ENCODE results near the gene FMR1. TPM values are rescaled to one million over a fixed set of nuclear protein-coding genes. Genes with fewer than 3 reads are reported as not detected.

Gene FMR1
- total and polyA plus RNA-seq, 2 donors (not counting 3 experiments of a cell fraction or from before 2014, with no cell fraction given): 8.8 to 36.4 TPM

DNA sequence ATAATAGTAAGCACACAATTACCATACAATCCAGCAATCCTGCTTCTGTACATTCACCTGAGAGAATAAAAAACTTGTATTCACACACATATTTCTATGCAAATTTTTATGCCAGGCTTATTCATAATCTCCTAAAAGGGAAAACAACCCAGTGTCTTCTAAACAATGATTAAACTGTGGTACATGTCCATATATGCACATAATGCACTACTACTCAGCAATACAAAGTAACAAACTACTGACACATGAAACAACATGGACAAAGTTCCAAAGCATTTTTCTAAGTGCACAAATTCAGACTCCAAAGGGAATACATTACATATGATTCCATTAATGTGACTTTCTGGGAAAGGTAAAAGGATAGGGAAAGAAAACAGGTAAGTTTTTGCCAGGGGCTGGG, 18.0 kb upstream of the FMR1 start:
- Histone ChIP-seq H3K27ac (ENCODE audit: insufficient read depth, low read depth, low read length) (no peak overlapping the region), H3K36me3 (ENCODE audit: control insufficient read depth in 2 of 2, extremely low read depth in 1 of 2, insufficient read depth in 2 of 2, low read length in 2 of 2) (no peaks in the 10 kb centered on the region), H2AFZ (ENCODE audit: low read depth, low read length) (no peak overlapping the region), H3K27me3 (ENCODE audit: control insufficient read depth in 2 of 2, insufficient read depth in 2 of 2, low read length in 2 of 2) (no peaks in the 10 kb centered on the region), H4K20me1 (replicated peaks; ENCODE audit: control insufficient read depth, extremely low read depth, insufficient read depth, low read length) (no peaks in the 10 kb centered on the region), H3K9me3 (replicated peaks; ENCODE audit: control insufficient read depth, insufficient read depth, low read length) (no peaks in the 10 kb centered on the region), H3K9me1 (replicated peaks; ENCODE audit: control insufficient read depth, extremely low read depth, insufficient read depth, low read length) (no peaks in the 10 kb centered on the region), H3K9ac (replicated peaks; ENCODE audit: extremely low read depth, insufficient read depth, low read length) (no peak overlapping the region), H3K4me1 (ENCODE audit: control insufficient read depth, extremely low read depth, insufficient read depth, low read length) (no peaks in the 10 kb centered on the region), H3K4me2 (ENCODE audit: insufficient read depth, low read length) (no peak overlapping the region), H3K4me3 (replicated peaks in 1 of 3; ENCODE audit: insufficient read depth in 1 of 3, low read depth in 1 of 3, low read length in 3 of 3) (no peak overlapping the region), H3K79me2 (ENCODE audit: control insufficient read depth, insufficient read depth, low read length) (no peaks in the 10 kb centered on the region)
- BruUV-seq (replicated peaks): no TSS peak
- intact Hi-C loops (cut with micrococcal nuclease): no loop called here
- ChIA-PET POLR2A (no interaction called here), CTCF (no interaction called here)
- no peak for DNase-seq (ENCODE audit: low read depth, low spot score)
- dilution Hi-C loops (cut with MboI; ENCODE audit: extremely low pct_ligation_motif_present, low sequenced_read_pairs): no loop called here
- no peak for FAIRE-seq
- no peak for TF ChIP-seq GATA2 (IDR thresholded peaks at IDR 0.05; ENCODE audit: insufficient read depth, insufficient read length, low read depth, low read length)
- TF ChIP-seq, protein P1, sequence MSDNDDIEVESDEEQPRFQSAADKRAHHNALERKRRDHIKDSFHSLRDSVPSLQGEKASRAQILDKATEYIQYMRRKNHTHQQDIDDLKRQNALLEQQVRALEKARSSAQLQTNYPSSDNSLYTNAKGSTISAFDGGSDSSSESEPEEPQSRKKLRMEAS (IDR thresholded peaks at IDR 0.05; ENCODE audit: insufficient read depth, insufficient read length): no peak
- TF ChIP-seq MYC (IDR thresholded peaks at IDR 0.05; ENCODE audit: low read depth, low read length): no peak
- TF ChIP-seq EZH2 (IDR thresholded peaks at IDR 0.05; ENCODE audit: borderline replicate concordance, low read depth, low read length, severe bottlenecking): no peak
- TF ChIP-seq POLR2A (IDR thresholded peaks at IDR 0.05; ENCODE audit: low read depth, low read length): no peak
- no peak for TF ChIP-seq JUN (IDR thresholded peaks at IDR 0.05; ENCODE audit: borderline replicate concordance, insufficient read depth, insufficient read length, low read depth)
- no peak for TF ChIP-seq POLR2AphosphoS5 (IDR thresholded peaks at IDR 0.05; ENCODE audit: insufficient read depth, low read depth, low read length)
- TF ChIP-seq FOS (IDR thresholded peaks at IDR 0.05; ENCODE audit: borderline replicate concordance, insufficient read depth, low read length): no peak
- TF ChIP-seq, protein P2, sequence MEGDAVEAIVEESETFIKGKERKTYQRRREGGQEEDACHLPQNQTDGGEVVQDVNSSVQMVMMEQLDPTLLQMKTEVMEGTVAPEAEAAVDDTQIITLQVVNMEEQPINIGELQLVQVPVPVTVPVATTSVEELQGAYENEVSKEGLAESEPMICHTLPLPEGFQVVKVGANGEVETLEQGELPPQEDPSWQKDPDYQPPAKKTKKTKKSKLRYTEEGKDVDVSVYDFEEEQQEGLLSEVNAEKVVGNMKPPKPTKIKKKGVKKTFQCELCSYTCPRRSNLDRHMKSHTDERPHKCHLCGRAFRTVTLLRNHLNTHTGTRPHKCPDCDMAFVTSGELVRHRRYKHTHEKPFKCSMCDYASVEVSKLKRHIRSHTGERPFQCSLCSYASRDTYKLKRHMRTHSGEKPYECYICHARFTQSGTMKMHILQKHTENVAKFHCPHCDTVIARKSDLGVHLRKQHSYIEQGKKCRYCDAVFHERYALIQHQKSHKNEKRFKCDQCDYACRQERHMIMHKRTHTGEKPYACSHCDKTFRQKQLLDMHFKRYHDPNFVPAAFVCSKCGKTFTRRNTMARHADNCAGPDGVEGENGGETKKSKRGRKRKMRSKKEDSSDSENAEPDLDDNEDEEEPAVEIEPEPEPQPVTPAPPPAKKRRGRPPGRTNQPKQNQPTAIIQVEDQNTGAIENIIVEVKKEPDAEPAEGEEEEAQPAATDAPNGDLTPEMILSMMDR (IDR thresholded peaks at IDR 0.05; ENCODE audit: extremely low read depth in 1 of 2, insufficient read depth in 1 of 2, low read depth in 1 of 2, low read length in 2 of 2): no peak
